LNCaP clone FGC (cell line): Measurements from ENCODE around the gene TBCK.

Experiments used
- DNase-seq: peaks from one replicate; pipeline ENCODE4 v3.0.0-alpha.2; 2011; ENCODE audit warnings: low read depth
- H3K4me3 ChIP-seq: 2 replicates; pipeline ENCODE4 v1.5.1; 2011; ENCODE audit warnings: mild to moderate bottlenecking, low read depth, low read length, control low read depth
- CTCF ChIP-seq: IDR thresholded peaks from 2 replicates; pipeline ENCODE4 v1.5.1; 2012; ENCODE audit warnings: mild to moderate bottlenecking; ENCODE audit not compliant: control insufficient read depth, insufficient read depth; ENCODE audit errors: extremely low read depth

The TBCK gene

GRCh38 chr4:106315968-106316772 is at the start of gene TBCK, which contains the start of gene AIMP1:
Gene TBCK, minus strand, starts transcription at chr4:106316209. Its CDS starts 7,249 bp downstream, at chr4:106308960.
Gene AIMP1, plus strand, starts transcription at chr4:106316550. Its CDS starts 8,460 bp downstream, at chr4:106325010.
- TF ChIP-seq CTCF = no peak
- DNase-seq = peak; percentile 77
- H3K4me3 ChIP-seq = peak within 1 kb of the TSS; percentile 89

- H3K4me3 ChIP-seq = no peak overlapping the region
- no peak for DNase-seq
- no peak for TF ChIP-seq CTCF
These were observed 49.6 kb upstream of the TBCK start for GRCh38 chr4:106365613-106366012.

GRCh38 chr4:106364282-106364681 is 48.3 kb upstream of the TBCK start:
- no peak overlapping the region for H3K4me3 ChIP-seq
- DNase-seq = no peak
- TF ChIP-seq CTCF = no peak

- no peak for DNase-seq
- H3K4me3 ChIP-seq = no peak overlapping the region
- TF ChIP-seq CTCF = no peak
These were observed 46.2 kb upstream of the TBCK start for GRCh38 chr4:106362086-106362825.

- DNase-seq = no peak
- no peak overlapping the region for H3K4me3 ChIP-seq
- no peak for TF ChIP-seq CTCF
These were observed 42.9 kb upstream of the TBCK start for GRCh38 chr4:106358899-106359298.

GRCh38 chr4:106355193-106355592 is 39.2 kb upstream of the TBCK start:
- no peak for TF ChIP-seq CTCF
- H3K4me3 ChIP-seq = no peak overlapping the region

More at GRCh38 chr4:106355193-106355592, 39.2 kb upstream of the TBCK start:
- peak; percentile 32 for DNase-seq
